ENCODE measurements around the gene TCL1B. TPM values are rescaled to one million over a fixed set of nuclear protein-coding genes. Genes with fewer than 3 reads are reported as not detected.
"Not testable (repeated sequence)": the region's sequence is repeated elsewhere in the genome, so short reads cannot be mapped to it uniquely, and the experiment has no call there.

Gene TCL1B
- polyA plus RNA-seq, 3 donors from 2014 or later, result not detected

DNA sequence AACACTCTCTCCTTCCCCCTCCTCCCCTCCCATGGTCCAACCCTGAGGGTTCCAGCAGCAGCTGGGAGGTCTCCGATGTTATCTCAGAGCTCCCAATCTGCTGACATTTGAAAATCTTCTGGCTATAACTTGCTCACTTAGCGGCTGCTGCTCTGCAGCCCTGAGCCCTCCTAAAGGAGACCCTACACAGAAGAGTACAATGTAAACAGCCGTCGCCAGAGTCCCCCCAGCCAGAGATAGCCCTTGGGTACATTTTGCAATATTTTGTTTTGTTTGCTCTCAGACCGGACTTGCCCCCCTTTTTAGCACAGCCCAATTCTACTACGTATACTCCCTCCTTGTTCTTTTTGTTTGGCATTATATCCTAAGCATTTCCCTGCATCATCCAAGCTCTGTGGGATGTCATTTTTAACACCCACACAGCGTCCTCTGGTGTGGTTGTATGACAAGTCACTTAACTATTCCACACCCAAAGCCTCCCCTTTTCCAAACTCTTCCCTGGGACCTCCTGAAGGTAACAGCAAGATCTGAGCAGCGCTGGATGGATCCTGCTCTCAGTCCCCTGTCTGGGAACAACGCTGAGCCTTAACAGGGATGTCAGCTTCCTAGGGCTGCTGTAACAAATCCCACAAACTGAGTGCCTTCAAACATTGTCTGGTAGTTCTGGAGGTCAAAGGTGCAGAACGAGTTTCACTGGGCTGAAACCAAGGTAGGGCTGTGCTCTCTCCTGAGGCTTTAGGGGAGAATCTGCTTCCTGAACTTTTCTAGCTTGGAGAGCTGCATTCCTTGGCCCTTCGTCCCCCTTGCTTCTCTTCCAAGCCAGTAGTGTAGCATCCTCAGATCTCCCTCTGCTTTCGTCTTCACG lies 25.3 kb upstream of the TCL1B start:
- Mint-ChIP-seq H3K9me3 (no peaks in the 10 kb centered on the region), H3K4me1 (no peaks in the 10 kb centered on the region), H3K27ac (no peak overlapping the region), H3K4me3 (no peak overlapping the region), H3K27me3 (ENCODE audit: low read depth in 3 of 3) (peaks cover 4 to 7% (median 4%) of the 10 kb centered on the region in 3 donors), H3K36me3 (no peaks in the 10 kb centered on the region)
- DNase-seq, result no peak

DNA sequence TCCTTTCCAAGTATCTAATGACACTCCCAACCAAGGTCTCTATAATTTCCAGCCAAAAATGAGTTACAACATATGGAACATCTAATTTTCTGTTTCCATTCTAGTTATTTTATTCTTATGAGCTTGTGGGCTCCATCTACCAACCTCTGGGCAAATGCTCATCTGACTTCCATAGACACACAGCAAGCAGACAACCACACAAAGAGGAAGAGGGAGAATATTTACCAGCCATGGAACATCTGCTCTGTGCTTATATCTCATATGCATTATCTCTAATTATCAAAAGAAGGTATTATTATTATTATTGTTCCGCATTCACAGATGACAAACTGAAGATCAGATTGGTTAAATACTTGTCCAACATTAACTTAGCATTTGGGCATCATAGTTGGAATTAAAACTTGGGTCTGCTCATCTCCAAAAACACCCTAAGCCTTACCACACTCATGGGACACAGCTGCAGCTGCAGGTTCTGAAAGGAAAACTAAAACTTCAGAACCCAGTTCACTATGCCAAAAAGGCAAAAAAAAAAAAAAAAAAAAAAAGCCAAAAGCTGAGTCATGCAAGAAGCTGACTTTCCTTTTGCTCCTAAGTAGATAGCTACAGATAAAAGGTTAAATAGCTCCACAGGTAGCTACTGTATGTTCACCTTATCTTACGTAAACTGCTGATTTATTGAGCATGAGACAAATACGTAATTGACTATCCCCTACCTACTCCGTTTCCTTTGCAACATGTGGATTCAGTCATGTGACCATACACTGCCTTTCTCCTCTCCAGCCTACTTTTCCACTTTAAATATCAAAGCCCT lies 23.6 kb upstream of the TCL1B start:
- no peak for DNase-seq
- Mint-ChIP-seq H3K27ac (no peak overlapping the region), H3K36me3 (no peaks in the 10 kb centered on the region), H3K9me3 (no peaks in the 10 kb centered on the region), H3K4me1 (no peaks in the 10 kb centered on the region), H3K4me3 (no peak overlapping the region), H3K27me3 (ENCODE audit: low read depth in 3 of 3) (peaks cover 4 to 7% (median 4%) of the 10 kb centered on the region in 3 donors)

DNA sequence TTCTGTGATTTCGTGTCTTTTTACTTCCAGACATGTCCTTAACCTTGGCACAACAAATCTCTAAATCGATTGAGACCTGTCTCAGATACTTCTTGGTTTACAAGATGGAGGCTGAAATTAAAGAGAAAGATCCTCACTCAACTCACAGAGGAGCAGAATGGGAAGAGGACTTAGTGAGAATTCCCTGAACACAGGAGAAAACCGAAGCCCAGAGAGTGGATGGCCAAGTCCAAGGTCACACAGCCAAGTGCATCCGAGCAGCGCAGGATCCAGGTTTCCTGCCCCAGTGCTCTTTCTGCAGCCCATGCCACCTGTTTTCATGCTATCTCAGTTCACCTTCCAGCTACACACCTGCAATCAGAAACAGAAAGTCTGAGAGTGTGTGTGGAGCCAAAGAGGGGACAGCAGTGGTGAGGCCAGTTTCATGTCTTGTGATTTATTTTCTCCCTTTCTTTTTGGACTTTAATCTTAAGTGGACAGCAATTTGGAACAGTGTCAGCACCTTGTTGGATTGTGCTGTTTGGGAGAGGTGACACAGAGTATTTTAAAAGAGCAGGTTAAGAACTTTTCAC lies 22.9 kb upstream of the TCL1B start:
- H3K4me3 Mint-ChIP-seq, result no peak overlapping the region
- H3K27ac Mint-ChIP-seq, result no peak overlapping the region
- H3K4me1 Mint-ChIP-seq, result no peaks in the 10 kb centered on the region
- peaks cover 4 to 7% (median 6%) of the 10 kb centered on the region in 3 donors for H3K27me3 Mint-ChIP-seq (ENCODE audit: low read depth in 3 of 3)
- no peaks in the 10 kb centered on the region for H3K9me3 Mint-ChIP-seq
- H3K36me3 Mint-ChIP-seq, result no peaks in the 10 kb centered on the region
- no peak for DNase-seq

DNA sequence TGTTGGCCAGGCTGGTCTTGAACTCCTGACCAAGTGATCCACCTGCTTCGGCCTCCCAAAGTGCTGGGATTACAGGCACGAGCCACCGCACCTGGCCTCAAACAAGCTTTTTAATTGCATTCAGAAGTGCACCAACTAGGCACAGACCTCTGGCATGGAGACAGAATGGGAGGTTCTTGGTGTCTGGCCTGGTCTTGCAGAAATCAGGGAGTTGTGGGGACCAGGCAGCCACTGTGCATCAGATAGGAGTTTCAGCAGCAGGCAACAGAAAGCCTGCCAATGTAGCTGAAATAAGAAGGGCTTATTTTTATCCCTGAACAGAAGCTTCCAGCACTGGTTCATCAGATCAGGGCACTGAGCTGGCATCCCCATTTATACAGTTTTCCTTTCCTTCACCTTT lies 22.2 kb upstream of the TCL1B start:
- Mint-ChIP-seq H3K4me3 (no peak overlapping the region), H3K4me1 (no peaks in the 10 kb centered on the region), H3K27me3 (ENCODE audit: low read depth in 3 of 3) (peaks cover 4 to 7% (median 6%) of the 10 kb centered on the region in 3 donors), H3K36me3 (no peaks in the 10 kb centered on the region), H3K27ac (no peak overlapping the region), H3K9me3 (no peaks in the 10 kb centered on the region)
- no peak for DNase-seq

DNA sequence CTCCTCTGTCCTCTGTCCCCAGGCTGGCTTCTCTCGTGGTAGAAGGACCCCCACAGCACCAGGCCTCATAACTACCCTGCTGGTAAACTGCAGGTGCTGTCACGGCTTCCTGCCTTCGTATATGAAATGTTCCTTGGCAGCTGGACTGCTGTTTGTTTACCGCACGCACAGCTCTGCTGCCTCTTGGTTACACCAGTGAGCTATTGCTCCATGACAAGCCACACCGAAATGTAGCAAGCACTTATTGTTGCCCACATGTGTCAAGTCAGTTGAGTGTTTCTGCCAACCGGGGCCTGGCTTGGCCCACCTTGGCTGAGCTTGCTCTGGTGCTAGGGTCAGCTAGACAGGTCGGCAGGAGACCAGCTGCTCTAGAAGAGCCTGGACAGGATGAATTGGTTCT lies 21.7 kb upstream of the TCL1B start:
- no peak for DNase-seq
- Mint-ChIP-seq H3K9me3 (no peaks in the 10 kb centered on the region), H3K4me3 (no peak overlapping the region), H3K36me3 (no peaks in the 10 kb centered on the region), H3K27ac (no peak overlapping the region), H3K4me1 (no peaks in the 10 kb centered on the region), H3K27me3 (ENCODE audit: low read depth in 3 of 3) (peaks cover 4 to 7% (median 6%) of the 10 kb centered on the region in 3 donors)

DNA sequence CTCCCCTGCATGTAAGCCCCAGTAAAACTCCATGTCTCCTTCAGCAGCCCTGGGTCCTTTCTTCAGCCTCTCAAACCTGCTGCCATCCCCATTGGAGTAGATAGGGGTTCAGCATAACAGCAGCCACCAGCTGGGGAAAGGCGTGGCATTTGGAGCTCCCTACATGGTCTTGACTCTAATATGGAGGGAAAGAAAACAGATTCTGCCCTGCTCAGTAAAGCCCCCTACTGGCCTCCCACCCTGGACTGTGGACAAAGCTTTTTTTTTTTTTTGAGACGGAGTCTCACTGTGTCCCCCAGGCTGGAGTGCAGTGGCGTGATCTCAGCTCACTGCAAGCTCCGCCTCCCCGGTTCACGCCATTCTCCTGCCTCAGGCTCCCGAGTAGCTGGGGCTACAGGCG lies 20.7 kb upstream of the TCL1B start:
- H3K27ac Mint-ChIP-seq; H3K36me3 Mint-ChIP-seq; H3K27me3 Mint-ChIP-seq (ENCODE audit: low read depth in 3 of 3): not testable (repeated sequence)

DNA sequence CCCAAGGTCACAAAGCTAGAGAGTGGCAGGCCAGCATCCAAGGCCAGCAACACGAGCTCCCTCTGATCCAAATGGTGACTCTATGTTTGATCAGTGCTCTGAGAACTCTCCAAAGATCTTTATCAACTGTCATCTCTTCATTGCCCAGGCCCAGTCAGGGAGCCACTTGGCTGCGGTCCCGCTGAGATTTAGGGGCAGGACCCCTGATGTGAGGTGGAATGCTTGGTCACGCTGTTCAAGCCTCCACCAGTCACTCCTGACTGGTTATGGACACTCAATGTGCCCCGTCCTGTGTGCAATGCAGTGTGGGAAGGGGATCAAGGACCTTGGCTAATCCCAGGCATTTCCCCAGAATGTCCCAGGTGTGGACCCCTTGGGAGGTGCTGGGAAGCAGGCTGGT lies 19.8 kb upstream of the TCL1B start:
- Mint-ChIP-seq H3K36me3 (no peaks in the 10 kb centered on the region), H3K9me3 (no peaks in the 10 kb centered on the region), H3K4me1 (no peaks in the 10 kb centered on the region), H3K27me3 (ENCODE audit: low read depth in 3 of 3) (peaks cover 2 to 11% (median 4%) of the 10 kb centered on the region in 3 donors), H3K27ac (no peak overlapping the region), H3K4me3 (no peak overlapping the region)
- DNase-seq, result no peak

More for the DNA sequence above, 20.7 kb upstream of the TCL1B start:
- not testable (repeated sequence) for H3K9me3 Mint-ChIP-seq, DNase-seq, H3K4me3 Mint-ChIP-seq, H3K4me1 Mint-ChIP-seq

DNA sequence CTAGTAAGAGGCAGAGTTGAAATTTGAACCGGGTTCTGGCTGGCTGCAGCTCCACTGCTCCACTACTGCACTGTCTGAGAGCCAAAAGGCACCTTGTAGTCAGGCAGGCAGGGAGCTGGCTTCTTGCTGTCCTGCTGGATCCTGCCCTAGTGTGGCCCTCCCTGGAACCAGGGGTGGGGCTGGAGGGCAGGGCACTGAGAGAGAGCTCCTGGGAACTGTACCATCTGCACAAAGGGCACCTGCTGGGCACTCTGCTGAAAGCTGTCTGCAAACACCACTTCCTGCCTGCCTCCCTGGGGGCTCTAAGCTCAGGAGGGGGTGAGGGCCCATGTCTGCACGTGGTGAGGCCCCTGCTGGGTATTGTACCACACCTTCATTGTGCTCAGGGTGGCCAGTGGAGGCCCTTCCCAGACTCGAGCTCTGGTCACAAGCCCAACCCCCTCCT lies 19.0 kb upstream of the TCL1B start:
- Mint-ChIP-seq H3K9me3 (no peaks in the 10 kb centered on the region), H3K4me3 (no peak overlapping the region), H3K36me3 (no peaks in the 10 kb centered on the region), H3K27me3 (ENCODE audit: low read depth in 3 of 3) (peaks cover 2 to 11% (median 4%) of the 10 kb centered on the region in 3 donors), H3K27ac (no peak overlapping the region), H3K4me1 (no peaks in the 10 kb centered on the region)
- no peak for DNase-seq

DNA sequence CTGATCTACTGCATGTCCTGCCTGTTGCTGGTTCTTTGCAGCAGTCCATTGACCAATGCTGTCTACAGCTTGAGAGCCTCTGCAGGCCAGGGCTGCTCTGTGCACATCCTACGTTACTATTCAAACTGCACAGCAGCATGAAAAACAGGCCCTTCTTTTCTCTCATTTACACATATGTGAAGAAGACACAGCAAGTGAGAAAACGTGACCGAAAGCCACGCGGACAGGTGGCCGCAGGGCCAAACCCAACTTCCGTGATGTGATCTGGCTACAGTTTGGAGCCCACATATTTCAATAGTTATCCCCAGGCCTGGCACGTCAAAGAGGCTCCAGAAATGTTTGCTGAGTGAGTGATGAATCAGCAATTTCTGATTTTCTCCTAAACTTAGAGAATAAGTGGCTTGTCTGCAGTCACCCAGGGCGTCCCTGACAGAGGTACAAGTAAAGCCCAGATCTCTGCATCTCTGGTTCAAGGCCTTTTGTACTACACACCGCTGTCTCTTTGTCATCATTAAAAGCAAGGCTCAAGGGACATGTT lies 17.9 kb upstream of the TCL1B start:
- Mint-ChIP-seq H3K4me3 (no peak overlapping the region), H3K4me1 (no peaks in the 10 kb centered on the region), H3K27ac (no peak overlapping the region), H3K27me3 (ENCODE audit: low read depth in 3 of 3) (peaks cover 0 to 9% (median 1%) of the 10 kb centered on the region in 3 donors), H3K9me3 (no peaks in the 10 kb centered on the region), H3K36me3 (no peaks in the 10 kb centered on the region)
- no peak for DNase-seq

DNA sequence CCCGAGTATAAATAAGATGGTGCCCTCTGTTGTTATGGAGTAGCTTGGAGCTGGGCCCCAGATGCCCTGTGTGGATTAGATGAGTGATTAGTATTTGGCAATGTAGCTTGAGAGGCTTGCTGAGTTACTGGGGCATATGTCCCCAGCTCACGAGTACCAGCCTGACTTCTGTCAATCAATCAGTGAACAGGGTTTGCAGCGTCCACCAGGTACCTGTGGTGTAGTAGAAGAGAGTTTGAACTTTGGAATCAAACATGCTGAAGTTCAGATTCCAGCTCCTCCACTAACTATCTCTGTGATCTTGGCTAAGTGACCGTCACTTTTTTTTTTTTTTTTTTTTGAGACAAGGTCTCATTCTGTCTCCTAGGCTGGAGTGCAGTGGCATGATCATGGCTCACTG lies 11.6 kb upstream of the TCL1B start:
- Mint-ChIP-seq H3K9me3 (no peaks in the 10 kb centered on the region), H3K4me3 (no peak overlapping the region), H3K4me1 (no peaks in the 10 kb centered on the region), H3K27ac (no peak overlapping the region), H3K27me3 (ENCODE audit: low read depth in 3 of 3) (peaks cover 1 to 12% (median 4%) of the 10 kb centered on the region in 3 donors), H3K36me3 (no peaks in the 10 kb centered on the region)
- no peak for DNase-seq

DNA sequence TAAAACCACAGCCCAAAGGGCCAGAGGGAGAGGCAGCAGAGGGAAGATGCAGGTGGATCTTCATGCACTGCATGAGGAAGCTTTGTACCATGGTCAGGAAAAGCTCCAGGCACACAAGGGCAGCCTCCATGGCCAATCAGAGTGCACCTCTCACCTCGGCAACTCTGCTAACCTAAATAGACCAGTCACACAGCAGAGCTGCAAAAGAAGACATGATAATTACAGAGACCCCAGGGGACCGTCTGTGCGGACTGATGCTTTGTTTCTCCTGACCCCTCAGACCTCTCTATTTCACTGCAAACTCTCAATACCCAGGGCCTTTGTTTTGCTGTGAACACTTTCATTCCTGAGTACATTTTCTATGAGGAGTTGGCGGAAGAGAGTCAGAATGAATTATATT lies 10.7 kb upstream of the TCL1B start:
- Mint-ChIP-seq H3K27ac (no peak overlapping the region), H3K9me3 (no peaks in the 10 kb centered on the region), H3K4me1 (no peaks in the 10 kb centered on the region), H3K4me3 (no peak overlapping the region), H3K27me3 (ENCODE audit: low read depth in 3 of 3) (peaks cover 3 to 14% (median 4%) of the 10 kb centered on the region in 3 donors), H3K36me3 (no peaks in the 10 kb centered on the region)
- DNase-seq, result no peak

DNA sequence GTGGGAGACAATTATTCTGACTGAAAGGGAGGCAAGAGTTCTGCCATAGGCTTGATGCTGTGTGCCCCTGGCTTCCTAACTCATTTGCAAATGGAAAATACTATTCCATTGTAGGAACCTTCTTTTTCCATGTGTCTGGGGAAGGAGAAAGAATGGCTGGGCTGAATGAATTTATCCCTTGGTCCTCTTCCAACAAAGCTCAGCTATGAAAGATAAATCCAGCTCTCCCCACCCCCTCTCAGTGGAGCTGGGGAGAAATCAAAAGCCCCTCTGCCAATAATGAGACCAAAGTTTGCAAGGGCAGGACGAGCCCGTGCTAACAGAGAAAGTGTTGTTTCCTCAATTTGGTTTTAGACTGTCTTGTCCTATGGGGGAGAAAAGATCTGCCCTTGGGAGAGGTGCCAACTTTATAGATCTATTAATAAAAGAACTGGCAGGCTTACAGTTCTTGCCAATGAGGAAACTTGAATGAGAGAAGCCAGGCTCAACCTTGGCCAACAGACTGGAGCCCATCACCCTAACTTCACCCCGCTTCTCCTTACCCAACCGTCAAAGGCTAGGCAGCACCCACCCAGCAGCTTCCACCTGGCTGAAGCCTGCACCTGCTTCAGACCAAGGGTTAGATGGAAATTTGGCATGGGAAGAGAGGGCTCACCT lies 8.9 kb upstream of the TCL1B start:
- Mint-ChIP-seq H3K9me3 (no peaks in the 10 kb centered on the region), H3K36me3 (no peaks in the 10 kb centered on the region), H3K27ac (no peak overlapping the region), H3K4me1 (no peaks in the 10 kb centered on the region), H3K4me3 (no peak overlapping the region), H3K27me3 (ENCODE audit: low read depth in 3 of 3) (peaks cover 2 to 10% (median 4%) of the 10 kb centered on the region in 3 donors)
- no peak for DNase-seq

DNA sequence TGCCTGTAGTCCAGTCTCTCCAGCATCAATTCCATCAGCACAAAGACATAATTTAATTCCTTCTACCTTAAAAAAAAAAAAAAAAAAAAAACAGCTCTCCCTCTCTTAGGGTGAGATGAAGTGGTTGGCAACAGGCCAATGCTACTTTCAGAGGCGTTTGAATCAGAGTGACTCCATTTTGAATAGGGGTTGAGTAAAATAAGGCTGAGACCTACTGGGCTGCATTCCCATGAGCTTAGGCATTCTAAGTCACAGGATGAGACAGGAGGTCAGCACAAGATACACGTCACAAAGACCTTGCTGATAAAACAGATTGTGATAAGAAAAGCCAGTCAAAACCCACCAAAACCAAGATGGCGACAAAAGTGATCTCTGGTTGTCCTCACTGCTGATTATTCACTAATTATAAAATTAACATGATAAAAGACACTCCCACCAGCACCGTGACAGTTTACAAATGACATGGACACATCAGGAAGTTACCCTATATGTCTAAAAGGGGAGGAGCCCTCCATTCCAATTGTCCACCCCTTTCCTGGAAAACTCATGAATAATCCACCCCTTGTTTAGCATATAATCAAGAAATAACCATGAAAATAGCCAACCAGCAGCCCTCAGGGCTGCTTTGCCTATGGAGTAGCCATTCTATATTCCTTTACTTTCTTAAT lies 6.9 kb upstream of the TCL1B start:
- H3K4me3 Mint-ChIP-seq, result no peak overlapping the region
- no peaks in the 10 kb centered on the region for H3K9me3 Mint-ChIP-seq
- DNase-seq, result no peak
- no peaks in the 10 kb centered on the region for H3K36me3 Mint-ChIP-seq
- H3K4me1 Mint-ChIP-seq, result no peaks in the 10 kb centered on the region
- H3K27me3 Mint-ChIP-seq (ENCODE audit: low read depth in 3 of 3), result peaks cover under 1 to 12% (median 4%) of the 10 kb centered on the region in 3 donors
- H3K27ac Mint-ChIP-seq, result no peak overlapping the region
